Skeletal muscle tissue (tissue), 4 donors: ENCODE data around the gene CLEC20A. TPM values are rescaled to one million over a fixed set of nuclear protein-coding genes. Genes with fewer than 3 reads are reported as not detected.
"Not testable (repeated sequence)": the region's sequence is repeated elsewhere in the genome, so short reads cannot be mapped to it uniquely, and the experiment has no call there.

Experiments used
- H3K27ac ChIP-seq: one replicate; pipeline ENCODE4 v1.7.0; 2013; ENCODE audit warnings: mild to moderate bottlenecking, low read depth, low read length, inconsistent platforms
- H3K27me3 ChIP-seq, 3 donors: one replicate each; pipeline ENCODE4 v1.7.0; 2013; ENCODE audit warnings: low read length in 3 of 3; ENCODE audit not compliant: control insufficient read depth in 3 of 3, insufficient read depth in 3 of 3
- H3K36me3 ChIP-seq, 3 donors: one replicate each; pipeline ENCODE4 v1.7.0; 2013; ENCODE audit warnings: low read length in 3 of 3; ENCODE audit not compliant: control insufficient read depth in 3 of 3, insufficient read depth in 3 of 3
- H3K4me1 ChIP-seq, 3 donors: one replicate each; pipeline ENCODE4 v1.7.0; 2013; ENCODE audit warnings: low read length in 3 of 3, mild to moderate bottlenecking in 3 of 3; ENCODE audit not compliant: control insufficient read depth in 3 of 3, insufficient read depth in 3 of 3
- H3K4me3 ChIP-seq, 3 donors: one replicate each; pipeline ENCODE4 v1.7.0; 2013; ENCODE audit warnings: low read length in 3 of 3
- H3K9ac ChIP-seq, 3 donors: one replicate each; pipeline ENCODE4 v1.7.0; 2013; ENCODE audit warnings: low read length in 3 of 3, mild to moderate bottlenecking in 3 of 3, moderate library complexity in 2 of 3, low read depth in 1 of 3
- H3K9me3 ChIP-seq, 3 donors: one replicate each; pipeline ENCODE4 v1.7.0; 2013; ENCODE audit warnings: low read length in 3 of 3; ENCODE audit not compliant: control insufficient read depth in 3 of 3
- total RNA-seq: library from RNA; depleted of rRNA; stranded (reverse); fragments of >200 nt; gene quantifications from one replicate; pipeline ENCODE4 v1.2.3, GENCODE V29; 2014
- donor health status: Osteomylitis.

The CLEC20A gene
- total RNA-seq, 1 donor from 2014 or later = not detected

GRCh38 chr1:178512566-178513277 is 16.0 kb upstream of the CLEC20A start, which contains the start of gene TEX35:
TSS of gene TEX35 (plus strand) at chr1:178513109. CDS start at chr1:178513189, 80 bp downstream.
- no peak within 1 kb of the TSS for H3K9ac ChIP-seq
- no peak within 1 kb of the TSS for H3K27ac ChIP-seq
- H3K9me3 ChIP-seq = no peaks in the 10 kb centered on the region
- peaks cover 5 to 11% (median 8%) of the 10 kb centered on the region in 3 donors for H3K4me1 ChIP-seq
- H3K27me3 ChIP-seq = no peaks in the 10 kb centered on the region
- no peaks in the 10 kb centered on the region for H3K36me3 ChIP-seq
- no peak within 1 kb of the TSS for H3K4me3 ChIP-seq

GRCh38 chr1:178510155-178510554 is 13.4 kb upstream of the CLEC20A start:
- Histone ChIP-seq H3K27ac (no peak overlapping the region), H3K4me3 (no peak overlapping the region), H3K4me1 (peaks cover 5 to 11% (median 8%) of the 10 kb centered on the region in 3 donors)

GRCh38 chr1:178509414-178510007 is 12.7 kb upstream of the CLEC20A start:
- Histone ChIP-seq H3K9ac (peak overlapping the region in 1 of 3 donors; percentile 8), H3K4me3 (no peak overlapping the region), H3K4me1 (peaks cover 5 to 11% (median 8%) of the 10 kb centered on the region in 3 donors), H3K36me3 (no peaks in the 10 kb centered on the region), H3K27ac (no peak overlapping the region), H3K27me3 (no peaks in the 10 kb centered on the region), H3K9me3 (no peaks in the 10 kb centered on the region)

More at GRCh38 chr1:178510155-178510554, 13.4 kb upstream of the CLEC20A start:
- H3K9me3 ChIP-seq = no peaks in the 10 kb centered on the region
- no peaks in the 10 kb centered on the region for H3K36me3 ChIP-seq
- H3K27me3 ChIP-seq = no peaks in the 10 kb centered on the region
- H3K9ac ChIP-seq = no peak overlapping the region

GRCh38 chr1:178506669-178507068 is 9.9 kb upstream of the CLEC20A start:
- H3K27me3 ChIP-seq = peaks cover 0 to 3% (median 0%) of the 10 kb centered on the region in 3 donors
- H3K4me3 ChIP-seq = no peak overlapping the region
- no peak overlapping the region for H3K27ac ChIP-seq
- peaks cover 5 to 14% (median 10%) of the 10 kb centered on the region in 3 donors for H3K4me1 ChIP-seq
- H3K9me3 ChIP-seq = no peaks in the 10 kb centered on the region
- no peak overlapping the region for H3K9ac ChIP-seq
- H3K36me3 ChIP-seq = no peaks in the 10 kb centered on the region

- Histone ChIP-seq H3K9me3 (no peaks in the 10 kb centered on the region), H3K27me3 (peaks cover 0 to 3% (median 0%) of the 10 kb centered on the region in 3 donors), H3K9ac (no peak overlapping the region), H3K27ac (no peak overlapping the region), H3K4me3 (no peak overlapping the region), H3K36me3 (no peaks in the 10 kb centered on the region), H3K4me1 (peaks cover 5 to 18% (median 12%) of the 10 kb centered on the region in 3 donors)
Observed at GRCh38 chr1:178506177-178506576, 9.4 kb upstream of the CLEC20A start.

- no peak overlapping the region for H3K27ac ChIP-seq
- H3K9ac ChIP-seq = no peak overlapping the region
- H3K27me3 ChIP-seq = peaks cover 0 to 3% (median 0%) of the 10 kb centered on the region in 3 donors
- no peaks in the 10 kb centered on the region for H3K36me3 ChIP-seq
- H3K4me1 ChIP-seq = peaks cover 0 to 8% (median 4%) of the 10 kb centered on the region in 3 donors
- H3K4me3 ChIP-seq = no peak overlapping the region
- no peaks in the 10 kb centered on the region for H3K9me3 ChIP-seq
Observed at GRCh38 chr1:178504286-178504685, 7.5 kb upstream of the CLEC20A start.

GRCh38 chr1:178503849-178504248 is 7.1 kb upstream of the CLEC20A start:
- H3K36me3 ChIP-seq = no peaks in the 10 kb centered on the region
- H3K4me3 ChIP-seq = no peak overlapping the region
- peaks cover 0 to 3% (median 0%) of the 10 kb centered on the region in 3 donors for H3K27me3 ChIP-seq
- no peak overlapping the region for H3K27ac ChIP-seq
- no peaks in the 10 kb centered on the region for H3K9me3 ChIP-seq
- H3K9ac ChIP-seq = no peak overlapping the region
- H3K4me1 ChIP-seq = peaks cover 0 to 8% (median 4%) of the 10 kb centered on the region in 3 donors

- not testable (repeated sequence) for H3K36me3 ChIP-seq, H3K4me3 ChIP-seq, H3K9ac ChIP-seq, H3K27me3 ChIP-seq, H3K9me3 ChIP-seq, H3K27ac ChIP-seq, H3K4me1 ChIP-seq
Observed at GRCh38 chr1:178503316-178503715, 6.6 kb upstream of the CLEC20A start.

- peaks cover 0 to 8% (median 4%) of the 10 kb centered on the region in 3 donors for H3K4me1 ChIP-seq
- no peak overlapping the region for H3K4me3 ChIP-seq
- H3K27me3 ChIP-seq = peaks cover 0 to 3% (median 0%) of the 10 kb centered on the region in 3 donors
- no peak overlapping the region for H3K9ac ChIP-seq
- H3K27ac ChIP-seq = no peak overlapping the region
- H3K36me3 ChIP-seq = no peaks in the 10 kb centered on the region
- no peaks in the 10 kb centered on the region for H3K9me3 ChIP-seq
Observed at GRCh38 chr1:178502856-178503255, 6.1 kb upstream of the CLEC20A start.

- no peaks in the 10 kb centered on the region for H3K36me3 ChIP-seq
- H3K4me1 ChIP-seq = peaks cover 0 to 8% (median 4%) of the 10 kb centered on the region in 3 donors
- no peak overlapping the region for H3K4me3 ChIP-seq
- peaks cover 0 to 3% (median 0%) of the 10 kb centered on the region in 3 donors for H3K27me3 ChIP-seq
- H3K9me3 ChIP-seq = no peaks in the 10 kb centered on the region
- H3K9ac ChIP-seq = no peak overlapping the region
- H3K27ac ChIP-seq = no peak overlapping the region
Observed at GRCh38 chr1:178502330-178502714, 5.6 kb upstream of the CLEC20A start.
